Activated naive CD4-positive, alpha-beta T cell treated with anti-CD3 and anti-CD28 coated beads, Interleukin-2, amount 50 U/mL, for 24 hours (primary cell): ENCODE data around the gene SLC16A12.
A peak's percentile ranks its signal among the peaks of the same experiment; 100 is the strongest.

ENCODE experiments used
- H3K27ac Mint-ChIP-seq: one replicate; pipeline ENCODE4 v1.8.0; 2021; ENCODE audit warnings: mild to moderate bottlenecking, mixed read lengths
- H3K27me3 Mint-ChIP-seq: one replicate; pipeline ENCODE4 v1.8.0; 2021; ENCODE audit warnings: mixed read lengths
- H3K36me3 Mint-ChIP-seq: one replicate; pipeline ENCODE4 v1.8.0; 2021; ENCODE audit warnings: mixed read lengths
- H3K4me1 Mint-ChIP-seq: one replicate; pipeline ENCODE4 v1.8.0; 2021; ENCODE audit warnings: mixed read lengths
- H3K4me3 Mint-ChIP-seq: one replicate; pipeline ENCODE4 v1.8.0; 2021; ENCODE audit warnings: mild to moderate bottlenecking, mixed read lengths
- H3K9me3 Mint-ChIP-seq: one replicate; pipeline ENCODE4 v1.8.0; 2021; ENCODE audit warnings: mixed read lengths

SLC16A12 gene

GRCh38 chr10:89503652-89504370, 31.6 kb downstream of the SLC16A12 start:
- Mint-ChIP-seq H3K27me3 (no peaks in the 10 kb centered on the region), H3K4me1 (peaks cover 5% of the 10 kb centered on the region), H3K27ac (peak overlapping the region; percentile 18), H3K4me3 (no peak overlapping the region), H3K9me3 (no peaks in the 10 kb centered on the region), H3K36me3 (no peaks in the 10 kb centered on the region)

GRCh38 chr10:89503151-89503550, 32.2 kb downstream of the SLC16A12 start:
- Mint-ChIP-seq H3K27ac (no peak overlapping the region), H3K36me3 (no peaks in the 10 kb centered on the region), H3K27me3 (no peaks in the 10 kb centered on the region), H3K4me1 (peaks cover 5% of the 10 kb centered on the region), H3K9me3 (no peaks in the 10 kb centered on the region), H3K4me3 (no peak overlapping the region)

- no peaks in the 10 kb centered on the region for H3K27me3 Mint-ChIP-seq
- peaks cover 5% of the 10 kb centered on the region for H3K4me1 Mint-ChIP-seq
Measured at GRCh38 chr10:89502549-89502948, 32.8 kb downstream of the SLC16A12 start.

DNA sequence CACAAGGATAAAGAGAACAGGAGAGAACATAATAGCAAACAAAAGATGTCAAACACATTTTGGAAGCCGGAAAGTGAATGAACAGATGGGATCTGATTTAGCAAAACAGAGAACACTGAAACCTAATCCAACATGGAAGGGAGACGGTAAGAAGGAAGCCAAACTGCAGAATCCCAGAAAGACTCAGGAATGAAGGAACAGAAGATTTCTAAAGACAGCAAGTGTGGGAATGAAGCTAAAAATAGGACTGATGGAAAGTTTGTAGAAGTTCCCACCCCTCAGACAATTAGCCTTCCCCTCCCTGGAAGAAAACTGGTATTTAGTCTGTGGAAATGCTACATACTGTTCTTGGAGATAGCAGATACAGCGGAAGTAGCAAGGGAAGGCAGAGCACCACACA, 40.8 kb downstream of the SLC16A12 start:
- no peaks in the 10 kb centered on the region for H3K36me3 Mint-ChIP-seq
- H3K9me3 Mint-ChIP-seq = no peaks in the 10 kb centered on the region
- no peak overlapping the region for H3K27ac Mint-ChIP-seq
- no peaks in the 10 kb centered on the region for H3K4me1 Mint-ChIP-seq
- H3K4me3 Mint-ChIP-seq = no peak overlapping the region
- peaks cover 2% of the 10 kb centered on the region for H3K27me3 Mint-ChIP-seq

More at GRCh38 chr10:89502549-89502948, 32.8 kb downstream of the SLC16A12 start:
- Mint-ChIP-seq H3K27ac (no peak overlapping the region), H3K4me3 (no peak overlapping the region), H3K36me3 (no peaks in the 10 kb centered on the region), H3K9me3 (no peaks in the 10 kb centered on the region)

DNA sequence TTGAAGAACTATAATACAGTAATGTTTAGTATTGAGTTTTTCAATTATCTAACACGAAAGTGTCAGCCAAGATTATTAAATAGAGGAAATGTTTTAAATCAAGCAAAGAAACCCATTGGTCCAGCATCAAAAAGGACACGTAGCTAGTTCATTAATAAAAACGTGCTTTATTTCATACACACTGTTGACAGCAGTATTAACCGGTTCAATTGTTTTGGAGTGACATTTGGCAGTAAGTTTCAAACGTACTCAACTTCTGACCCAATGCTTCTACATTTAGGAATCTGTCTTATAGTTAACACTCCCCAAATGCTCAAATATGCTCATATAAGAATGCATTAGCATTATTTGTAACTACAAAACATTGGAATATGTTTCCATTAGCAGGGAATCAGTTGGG, 41.3 kb downstream of the SLC16A12 start:
- Mint-ChIP-seq H3K36me3 (no peaks in the 10 kb centered on the region), H3K9me3 (no peaks in the 10 kb centered on the region), H3K4me3 (no peak overlapping the region), H3K27me3 (peaks cover 2% of the 10 kb centered on the region), H3K4me1 (no peaks in the 10 kb centered on the region), H3K27ac (no peak overlapping the region)

- Mint-ChIP-seq H3K4me1 (no peaks in the 10 kb centered on the region), H3K27me3 (peaks cover 2% of the 10 kb centered on the region), H3K36me3 (no peaks in the 10 kb centered on the region), H3K4me3 (no peak overlapping the region), H3K9me3 (no peaks in the 10 kb centered on the region), H3K27ac (no peak overlapping the region)
Measured at GRCh38 chr10:89491932-89492331, 43.5 kb downstream of the SLC16A12 start.

DNA sequence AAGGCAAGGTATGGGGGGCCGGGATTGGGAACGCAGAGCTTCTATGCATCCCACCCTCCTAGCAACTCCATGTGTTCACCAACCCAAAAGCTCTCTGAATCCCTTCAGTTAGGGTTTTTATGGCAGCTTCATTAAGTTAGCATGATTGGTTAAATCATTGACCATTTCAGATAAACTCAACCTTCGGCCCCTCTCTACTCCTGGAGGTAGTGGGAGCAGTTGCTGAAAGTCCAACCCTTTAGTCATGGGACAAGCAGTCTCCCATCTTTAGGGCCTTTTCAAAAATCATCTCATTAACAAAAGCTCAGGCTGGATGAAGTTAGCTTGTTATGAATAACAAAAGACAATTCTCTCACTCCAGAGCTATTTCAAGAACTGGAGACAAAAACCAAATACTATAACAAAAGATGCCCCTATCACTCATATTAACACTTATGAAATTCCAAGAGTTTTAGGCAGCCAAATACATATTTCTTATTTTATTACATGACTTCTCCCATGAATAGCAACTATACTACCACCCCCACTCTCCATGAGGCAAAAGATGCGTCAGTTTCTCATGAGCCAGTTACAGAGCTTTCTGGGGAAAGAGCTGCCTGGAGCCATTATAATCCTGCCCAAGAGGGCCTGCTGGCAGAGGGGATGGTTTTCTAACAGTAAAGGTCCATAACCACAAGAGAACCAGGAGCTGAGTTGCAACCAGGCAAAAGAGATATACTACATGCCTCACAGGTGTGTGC, 44.6 kb downstream of the SLC16A12 start:
- Mint-ChIP-seq H3K4me3 (no peak overlapping the region), H3K27me3 (peaks cover 2% of the 10 kb centered on the region), H3K9me3 (no peaks in the 10 kb centered on the region), H3K27ac (no peak overlapping the region), H3K4me1 (no peaks in the 10 kb centered on the region), H3K36me3 (no peaks in the 10 kb centered on the region)

- Mint-ChIP-seq H3K4me1 (no peaks in the 10 kb centered on the region), H3K4me3 (no peak overlapping the region), H3K27me3 (peaks cover 3% of the 10 kb centered on the region), H3K9me3 (no peaks in the 10 kb centered on the region), H3K27ac (no peak overlapping the region), H3K36me3 (no peaks in the 10 kb centered on the region)
Measured at GRCh38 chr10:89482256-89482655, 53.1 kb downstream of the SLC16A12 start.

DNA sequence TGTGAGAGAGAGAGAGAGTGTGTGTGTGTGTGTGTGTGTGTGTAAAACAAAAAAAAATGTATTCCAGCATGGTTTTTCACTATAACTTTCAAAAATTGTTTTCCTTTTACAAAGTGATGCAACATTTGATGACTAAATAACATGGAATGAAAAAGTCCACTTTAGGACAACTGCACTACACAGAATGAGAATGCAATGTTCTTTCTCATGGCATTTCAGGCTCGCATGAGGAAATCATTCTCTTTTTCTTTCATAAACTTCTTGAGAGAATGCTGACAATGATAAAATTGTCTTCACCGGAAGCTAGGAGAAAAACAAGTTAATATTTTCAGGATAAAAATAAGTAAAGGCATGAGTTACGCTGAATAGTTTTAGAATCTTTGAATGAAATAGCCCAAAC, 53.7 kb downstream of the SLC16A12 start:
- Mint-ChIP-seq H3K27ac (no peak overlapping the region), H3K9me3 (no peaks in the 10 kb centered on the region), H3K4me3 (no peak overlapping the region), H3K36me3 (no peaks in the 10 kb centered on the region), H3K27me3 (peaks cover 3% of the 10 kb centered on the region), H3K4me1 (no peaks in the 10 kb centered on the region)

DNA sequence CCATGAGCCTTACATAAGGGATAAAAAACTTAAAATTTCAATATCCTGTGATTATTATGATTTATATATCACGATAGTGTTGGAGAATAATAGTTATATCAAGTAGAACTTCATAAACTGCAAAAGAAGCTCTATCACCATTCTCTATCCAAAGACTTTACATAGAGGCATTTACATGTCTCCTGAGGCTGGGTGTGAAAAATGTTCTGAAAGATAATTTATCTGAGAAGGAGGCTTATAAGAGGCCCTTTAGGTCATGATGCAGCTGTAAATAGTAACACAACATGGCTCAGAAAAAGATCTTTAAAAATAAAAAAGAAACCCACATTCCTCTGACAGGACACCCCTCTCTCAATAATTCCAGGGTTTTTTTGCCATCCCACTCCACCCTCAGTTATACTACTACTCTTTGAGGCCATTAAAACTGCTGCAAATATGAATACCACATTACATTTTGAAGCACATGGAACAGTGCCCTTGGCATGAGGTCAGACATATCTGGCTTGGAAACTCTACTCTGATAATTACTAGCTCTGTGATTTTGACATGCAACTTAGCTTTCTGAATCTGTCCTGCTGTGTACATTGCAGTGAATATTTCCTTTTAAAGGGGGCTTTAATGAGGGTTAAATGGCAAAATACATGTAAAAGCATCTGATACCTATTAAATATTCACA, 55.5 kb downstream of the SLC16A12 start:
- Mint-ChIP-seq H3K4me1 (no peaks in the 10 kb centered on the region), H3K27me3 (peaks cover 3% of the 10 kb centered on the region), H3K36me3 (no peaks in the 10 kb centered on the region), H3K9me3 (no peaks in the 10 kb centered on the region), H3K27ac (no peak overlapping the region), H3K4me3 (no peak overlapping the region)

- Mint-ChIP-seq H3K27ac (no peak overlapping the region), H3K27me3 (peaks cover 3% of the 10 kb centered on the region), H3K36me3 (no peaks in the 10 kb centered on the region), H3K9me3 (no peaks in the 10 kb centered on the region), H3K4me1 (no peaks in the 10 kb centered on the region), H3K4me3 (no peak overlapping the region)
Measured at GRCh38 chr10:89478739-89479654, 56.4 kb downstream of the SLC16A12 start.

DNA sequence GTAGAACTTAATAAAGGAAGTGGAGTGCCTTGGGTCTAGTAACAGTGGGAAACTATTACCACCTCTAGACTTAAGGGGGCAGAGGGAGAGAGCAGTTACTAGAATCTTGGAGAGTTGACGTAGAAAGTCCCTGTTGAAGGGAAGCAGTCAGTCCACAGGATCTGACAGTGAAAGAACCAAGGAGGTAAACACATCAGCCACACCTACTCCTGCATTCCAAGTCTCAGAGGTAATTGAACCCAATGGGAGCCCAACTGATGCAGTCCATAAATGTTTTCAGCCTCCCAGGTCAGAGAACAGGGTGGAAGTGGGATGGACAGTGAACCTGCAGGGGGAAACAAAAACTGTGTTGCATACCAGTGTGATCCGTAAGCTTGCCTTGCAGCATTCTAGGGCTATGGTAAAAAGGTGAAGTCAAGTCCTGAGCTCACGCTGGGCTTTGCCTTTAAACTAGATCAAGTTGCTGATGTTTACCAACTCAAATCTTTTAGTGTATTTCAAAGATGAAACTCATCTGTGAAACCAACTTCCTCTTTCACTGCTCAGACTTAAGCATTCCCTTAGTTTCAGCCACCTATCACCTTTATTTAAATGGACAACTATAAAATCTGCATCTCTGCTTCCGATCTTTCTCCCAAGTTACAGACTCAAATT, 57.2 kb downstream of the SLC16A12 start:
- no peaks in the 10 kb centered on the region for H3K36me3 Mint-ChIP-seq

DNA sequence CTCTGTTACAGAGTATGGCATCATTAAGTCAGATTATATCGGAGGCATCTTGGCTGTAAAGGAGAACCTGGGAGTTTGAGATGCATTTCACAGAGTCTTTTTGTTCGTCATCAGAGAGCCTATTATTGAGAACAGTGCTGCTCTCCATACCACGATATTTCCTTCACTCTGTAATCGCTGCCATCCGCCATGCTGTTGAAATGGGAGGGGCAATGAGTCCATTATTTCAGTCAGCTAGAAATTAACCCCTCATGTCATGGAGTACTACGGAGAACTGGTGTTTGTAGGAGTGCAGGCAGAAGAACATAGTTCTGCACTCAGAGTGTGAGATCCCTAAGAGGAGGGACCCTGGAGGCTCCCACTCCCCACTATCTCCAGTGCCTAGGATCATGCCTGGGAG, 59.2 kb downstream of the SLC16A12 start:
- H3K4me1 Mint-ChIP-seq = no peaks in the 10 kb centered on the region
- no peak overlapping the region for H3K4me3 Mint-ChIP-seq
- no peaks in the 10 kb centered on the region for H3K36me3 Mint-ChIP-seq
- H3K27ac Mint-ChIP-seq = no peak overlapping the region
- no peaks in the 10 kb centered on the region for H3K9me3 Mint-ChIP-seq
- no peaks in the 10 kb centered on the region for H3K27me3 Mint-ChIP-seq

More for the DNA sequence above, 57.2 kb downstream of the SLC16A12 start:
- Mint-ChIP-seq H3K4me1 (no peaks in the 10 kb centered on the region), H3K27me3 (no peaks in the 10 kb centered on the region), H3K4me3 (no peak overlapping the region), H3K9me3 (no peaks in the 10 kb centered on the region), H3K27ac (no peak overlapping the region)

GRCh38 chr10:89475591-89475998, 59.8 kb downstream of the SLC16A12 start:
- no peaks in the 10 kb centered on the region for H3K4me1 Mint-ChIP-seq
- H3K4me3 Mint-ChIP-seq = no peak overlapping the region
- H3K27me3 Mint-ChIP-seq = no peaks in the 10 kb centered on the region
- H3K27ac Mint-ChIP-seq = no peak overlapping the region
- H3K9me3 Mint-ChIP-seq = no peaks in the 10 kb centered on the region
- H3K36me3 Mint-ChIP-seq = no peaks in the 10 kb centered on the region

DNA sequence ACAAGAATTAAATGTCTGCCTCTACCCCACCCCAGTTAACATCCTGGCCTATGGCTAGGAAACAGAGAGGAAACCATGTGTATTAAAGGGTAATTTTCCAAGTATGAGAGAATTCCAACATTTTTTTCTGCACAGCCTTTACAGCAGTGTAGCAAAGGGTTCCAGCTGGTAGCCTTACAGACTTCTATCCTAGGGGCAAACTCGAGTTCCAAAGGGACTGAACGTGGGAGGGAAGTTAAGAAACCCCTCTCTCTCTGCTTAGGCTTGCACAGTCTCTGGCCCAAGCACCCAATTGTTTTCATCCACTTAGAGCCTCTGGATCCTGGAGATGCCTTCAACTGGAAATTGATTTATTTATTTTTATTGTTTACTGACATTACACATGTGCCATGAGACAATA, 60.3 kb downstream of the SLC16A12 start:
- no peak overlapping the region for H3K4me3 Mint-ChIP-seq
- H3K4me1 Mint-ChIP-seq = no peaks in the 10 kb centered on the region

More for the DNA sequence above, 60.3 kb downstream of the SLC16A12 start:
- no peak overlapping the region for H3K27ac Mint-ChIP-seq
- no peaks in the 10 kb centered on the region for H3K36me3 Mint-ChIP-seq
- no peaks in the 10 kb centered on the region for H3K27me3 Mint-ChIP-seq
- H3K9me3 Mint-ChIP-seq = no peaks in the 10 kb centered on the region
